Measurements from ENCODE around the gene UCMA.

Gene UCMA

GRCh38 chr10:13184730-13185514 is 49.3 kb downstream of the UCMA start:
- peak; percentile 20 for DNase-seq

GRCh38 chr10:13184276-13184675 is 49.9 kb downstream of the UCMA start:
- no peak for DNase-seq

- no peak for DNase-seq
Measured at GRCh38 chr10:13183625-13184024, 50.5 kb downstream of the UCMA start.

GRCh38 chr10:13182424-13182823 is 51.8 kb downstream of the UCMA start:
- no peak for DNase-seq

GRCh38 chr10:13180788-13181187 is 53.4 kb downstream of the UCMA start:
- no peak for DNase-seq

GRCh38 chr10:13173616-13174015 is 60.6 kb downstream of the UCMA start:
- no peak for DNase-seq
